ENCODE measurements around the gene LMO1. TPM values are rescaled to one million over a fixed set of nuclear protein-coding genes. Genes with fewer than 3 reads are reported as not detected.

LMO1 gene
- total RNA-seq, 4 donors from 2014 or later = not detected

DNA sequence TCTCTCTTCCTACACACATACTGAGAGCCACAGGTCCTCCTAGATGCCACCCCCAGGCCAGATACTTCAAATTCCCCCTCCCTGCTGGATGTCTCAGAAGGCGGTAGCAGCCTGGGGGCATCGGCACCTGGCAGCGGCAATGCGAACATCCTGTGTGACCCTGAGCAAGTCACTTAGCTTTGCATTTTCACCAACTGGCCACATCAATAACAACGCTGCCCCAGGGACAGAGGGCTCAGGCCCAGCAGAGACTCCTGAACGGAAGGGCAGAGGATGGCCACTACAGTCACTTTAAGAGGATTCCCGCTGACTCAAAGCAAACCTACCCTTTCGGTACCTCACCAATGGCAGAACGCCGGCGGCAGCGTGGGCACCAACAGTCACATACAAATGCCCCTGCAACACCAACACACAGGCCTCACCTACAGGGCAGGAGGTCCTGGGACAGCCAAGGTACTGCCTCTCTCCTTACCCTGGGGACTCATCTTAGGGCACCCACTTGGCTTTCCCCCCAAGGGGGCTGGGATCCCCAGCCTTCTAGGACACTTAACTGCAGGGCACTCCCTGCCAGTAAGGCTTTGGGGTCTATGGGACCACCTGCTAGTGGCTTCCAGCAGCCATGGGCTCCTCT is 1.6 kb downstream of the LMO1 start:
- DNase-seq = peak in 1 of 2 donors; percentile 6
- no peaks in the 10 kb centered on the region for H3K4me1 ChIP-seq
- no peak overlapping the region for H3K27ac ChIP-seq
- H3K4me3 ChIP-seq = no peak overlapping the region
- TF ChIP-seq POLR2A (IDR thresholded peaks at IDR 0.05) = no peak
- TF ChIP-seq, protein P1, sequence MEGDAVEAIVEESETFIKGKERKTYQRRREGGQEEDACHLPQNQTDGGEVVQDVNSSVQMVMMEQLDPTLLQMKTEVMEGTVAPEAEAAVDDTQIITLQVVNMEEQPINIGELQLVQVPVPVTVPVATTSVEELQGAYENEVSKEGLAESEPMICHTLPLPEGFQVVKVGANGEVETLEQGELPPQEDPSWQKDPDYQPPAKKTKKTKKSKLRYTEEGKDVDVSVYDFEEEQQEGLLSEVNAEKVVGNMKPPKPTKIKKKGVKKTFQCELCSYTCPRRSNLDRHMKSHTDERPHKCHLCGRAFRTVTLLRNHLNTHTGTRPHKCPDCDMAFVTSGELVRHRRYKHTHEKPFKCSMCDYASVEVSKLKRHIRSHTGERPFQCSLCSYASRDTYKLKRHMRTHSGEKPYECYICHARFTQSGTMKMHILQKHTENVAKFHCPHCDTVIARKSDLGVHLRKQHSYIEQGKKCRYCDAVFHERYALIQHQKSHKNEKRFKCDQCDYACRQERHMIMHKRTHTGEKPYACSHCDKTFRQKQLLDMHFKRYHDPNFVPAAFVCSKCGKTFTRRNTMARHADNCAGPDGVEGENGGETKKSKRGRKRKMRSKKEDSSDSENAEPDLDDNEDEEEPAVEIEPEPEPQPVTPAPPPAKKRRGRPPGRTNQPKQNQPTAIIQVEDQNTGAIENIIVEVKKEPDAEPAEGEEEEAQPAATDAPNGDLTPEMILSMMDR (IDR thresholded peaks at IDR 0.05) = no peak
- no peaks in the 10 kb centered on the region for H3K9me3 ChIP-seq
- peaks cover 3 to 7% of the 10 kb centered on the region in 2 donors for H3K27me3 ChIP-seq
- no peaks in the 10 kb centered on the region for H3K36me3 ChIP-seq
- intact Hi-C loops (cut with DNase I; ENCODE audit: low total_unique reads) = no loop called here

DNA sequence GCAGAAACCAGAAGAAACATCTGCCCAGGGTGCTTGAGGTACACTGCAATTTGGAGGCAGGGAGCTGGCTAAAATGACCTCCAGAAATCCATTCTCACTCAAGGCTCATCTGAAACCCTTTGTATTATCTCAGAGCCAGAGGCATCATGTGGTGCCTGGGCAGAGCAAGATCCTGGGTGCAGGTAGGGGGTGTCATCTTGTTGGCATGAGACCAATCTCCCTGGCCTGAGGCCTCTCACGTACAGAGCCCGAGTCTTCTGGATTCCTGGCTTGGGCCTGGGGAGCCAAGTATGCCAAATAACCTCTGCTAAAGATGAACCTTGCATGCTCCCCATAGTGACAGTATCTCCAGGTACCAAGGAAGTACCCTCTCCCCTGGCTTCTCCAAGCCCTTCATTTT is 2.4 kb downstream of the LMO1 start:
- Histone ChIP-seq H3K27me3 (peaks cover 0 to 3% of the 10 kb centered on the region in 2 donors), H3K4me1 (no peaks in the 10 kb centered on the region), H3K27ac (no peak overlapping the region), H3K9me3 (no peaks in the 10 kb centered on the region), H3K4me3 (no peak overlapping the region), H3K36me3 (no peaks in the 10 kb centered on the region)
- no peak for TF ChIP-seq POLR2A (IDR thresholded peaks at IDR 0.05)
- TF ChIP-seq, protein P1 (IDR thresholded peaks at IDR 0.05) = no peak
- intact Hi-C loops (cut with DNase I; ENCODE audit: low total_unique reads) = no loop called here
- peak in 1 of 2 donors; percentile 8 for DNase-seq

DNA sequence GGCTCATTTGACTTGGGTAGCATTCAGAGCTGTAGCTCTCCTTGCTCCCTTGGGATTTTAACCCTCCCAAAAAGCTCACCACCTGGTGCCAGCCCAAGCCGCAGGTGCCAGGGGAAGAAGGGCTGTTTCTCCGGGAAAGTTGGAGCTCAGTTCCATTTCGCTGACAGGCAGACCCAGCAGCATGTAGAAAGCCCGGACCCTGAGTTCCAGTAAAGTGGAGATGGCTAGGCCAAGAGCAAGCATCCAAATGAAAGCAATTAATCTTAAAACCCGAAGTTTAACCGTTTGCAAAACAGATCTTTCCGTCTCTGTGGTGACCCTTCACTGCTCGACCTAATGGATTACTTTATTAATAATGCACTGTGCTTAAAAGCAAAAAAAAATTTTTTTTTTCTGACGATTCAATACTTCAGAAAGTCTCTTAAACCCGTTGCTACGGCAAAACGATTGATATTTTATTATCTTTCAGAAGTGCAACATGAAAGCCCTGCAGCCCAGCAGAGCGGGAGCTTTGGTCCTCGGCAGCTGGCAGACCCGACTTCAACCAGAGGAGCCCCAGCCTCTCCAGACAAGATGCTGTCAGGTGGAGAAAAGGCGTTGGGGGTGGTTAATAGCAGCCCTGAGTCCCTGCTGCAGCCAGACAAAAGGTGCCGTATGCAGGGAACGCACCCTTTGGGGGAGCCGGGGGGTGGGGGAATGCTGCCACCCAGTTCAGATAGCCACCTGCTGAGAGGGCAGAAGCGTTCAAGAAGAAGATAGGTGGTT is 3.3 kb downstream of the LMO1 start:
- Histone ChIP-seq H3K4me1 (no peaks in the 10 kb centered on the region), H3K4me3 (no peak overlapping the region), H3K9me3 (no peaks in the 10 kb centered on the region), H3K36me3 (no peaks in the 10 kb centered on the region), H3K27ac (no peak overlapping the region), H3K27me3 (peaks cover 0 to 3% of the 10 kb centered on the region in 2 donors)
- intact Hi-C loops (cut with DNase I; ENCODE audit: low total_unique reads) = no loop called here
- no peak for TF ChIP-seq POLR2A (IDR thresholded peaks at IDR 0.05)
- TF ChIP-seq, protein P1 (IDR thresholded peaks at IDR 0.05) = no peak
- DNase-seq = peak in 1 of 2 donors; percentile 7

DNA sequence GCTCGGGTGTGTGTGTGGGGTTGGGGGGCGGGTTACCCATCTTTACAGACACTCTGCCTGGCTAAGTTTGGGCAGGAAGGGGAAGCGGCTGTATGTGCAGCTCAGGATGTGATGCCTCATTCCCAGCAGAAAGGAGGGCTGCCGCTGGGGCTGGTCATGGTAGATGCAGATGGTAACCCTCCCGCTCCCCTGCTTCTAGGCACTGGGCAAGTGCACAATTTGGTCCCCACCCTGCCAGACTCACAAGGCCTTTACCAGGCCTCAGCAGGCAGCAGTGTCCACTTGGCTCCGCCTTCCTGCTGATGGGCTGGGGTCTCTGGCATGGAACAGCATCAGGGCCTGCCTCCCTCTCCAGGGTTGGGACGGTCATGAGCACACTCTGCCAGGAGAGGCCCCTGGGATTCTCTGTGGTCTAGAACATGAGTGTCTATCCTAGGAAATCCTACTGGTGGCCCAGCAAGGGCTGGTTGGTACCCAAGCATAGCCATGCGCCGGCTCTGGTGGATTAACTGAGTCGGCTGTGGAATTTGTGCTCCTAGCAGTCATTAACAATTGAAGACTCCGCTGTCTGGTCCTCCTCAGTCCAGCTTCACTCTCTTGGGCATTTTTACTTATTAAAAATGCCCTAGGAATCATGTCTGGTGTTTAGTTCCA is 4.2 kb downstream of the LMO1 start:
- H3K27me3 ChIP-seq = no peaks in the 10 kb centered on the region
- peak in 1 of 2 donors; percentile 4 for DNase-seq
- intact Hi-C loops (cut with DNase I; ENCODE audit: low total_unique reads) = no loop called here
- no peaks in the 10 kb centered on the region for H3K9me3 ChIP-seq
- H3K4me3 ChIP-seq = no peak overlapping the region
- H3K36me3 ChIP-seq = no peaks in the 10 kb centered on the region
- H3K27ac ChIP-seq = no peak overlapping the region
- TF ChIP-seq POLR2A (IDR thresholded peaks at IDR 0.05) = no peak
- TF ChIP-seq, protein P1 (IDR thresholded peaks at IDR 0.05) = no peak
- H3K4me1 ChIP-seq = no peaks in the 10 kb centered on the region

DNA sequence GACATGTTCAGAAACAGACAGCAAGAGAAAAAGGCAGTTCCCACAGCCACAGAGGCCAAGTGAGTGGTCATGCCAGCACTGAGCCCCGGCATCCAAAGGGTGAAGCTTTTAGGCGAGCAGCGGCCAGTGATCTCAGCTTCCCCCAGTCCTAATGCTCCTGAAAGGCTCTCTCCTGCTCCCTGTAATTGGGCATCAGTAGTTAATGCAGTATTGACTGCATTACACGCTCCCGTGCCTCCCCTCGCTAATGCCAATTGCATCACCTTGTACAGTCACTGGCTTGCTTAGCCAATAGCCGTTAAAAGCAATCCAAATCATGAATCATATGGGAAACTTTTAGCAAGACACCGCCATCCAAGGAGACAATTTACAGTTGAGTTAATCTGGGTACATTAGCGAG is 4.9 kb downstream of the LMO1 start:
- Histone ChIP-seq H3K4me3 (no peak overlapping the region), H3K36me3 (no peaks in the 10 kb centered on the region), H3K27me3 (no peaks in the 10 kb centered on the region), H3K27ac (no peak overlapping the region), H3K9me3 (no peaks in the 10 kb centered on the region), H3K4me1 (no peaks in the 10 kb centered on the region)
- DNase-seq = peak in 1 of 2 donors; percentile 3
- TF ChIP-seq, protein P1 (IDR thresholded peaks at IDR 0.05) = no peak
- TF ChIP-seq POLR2A (IDR thresholded peaks at IDR 0.05) = no peak
- intact Hi-C loops (cut with DNase I; ENCODE audit: low total_unique reads) = no loop called here
